Measurements from ENCODE around the gene PCDHB7. TPM values are rescaled to one million over a fixed set of nuclear protein-coding genes. Genes with fewer than 3 reads are reported as not detected.
"Not testable (repeated sequence)": the region's sequence is repeated elsewhere in the genome, so short reads cannot be mapped to it uniquely, and the experiment has no call there.

The PCDHB7 gene
- total RNA-seq, 1 experiment from 2014 or later: 0.17 TPM

DNA sequence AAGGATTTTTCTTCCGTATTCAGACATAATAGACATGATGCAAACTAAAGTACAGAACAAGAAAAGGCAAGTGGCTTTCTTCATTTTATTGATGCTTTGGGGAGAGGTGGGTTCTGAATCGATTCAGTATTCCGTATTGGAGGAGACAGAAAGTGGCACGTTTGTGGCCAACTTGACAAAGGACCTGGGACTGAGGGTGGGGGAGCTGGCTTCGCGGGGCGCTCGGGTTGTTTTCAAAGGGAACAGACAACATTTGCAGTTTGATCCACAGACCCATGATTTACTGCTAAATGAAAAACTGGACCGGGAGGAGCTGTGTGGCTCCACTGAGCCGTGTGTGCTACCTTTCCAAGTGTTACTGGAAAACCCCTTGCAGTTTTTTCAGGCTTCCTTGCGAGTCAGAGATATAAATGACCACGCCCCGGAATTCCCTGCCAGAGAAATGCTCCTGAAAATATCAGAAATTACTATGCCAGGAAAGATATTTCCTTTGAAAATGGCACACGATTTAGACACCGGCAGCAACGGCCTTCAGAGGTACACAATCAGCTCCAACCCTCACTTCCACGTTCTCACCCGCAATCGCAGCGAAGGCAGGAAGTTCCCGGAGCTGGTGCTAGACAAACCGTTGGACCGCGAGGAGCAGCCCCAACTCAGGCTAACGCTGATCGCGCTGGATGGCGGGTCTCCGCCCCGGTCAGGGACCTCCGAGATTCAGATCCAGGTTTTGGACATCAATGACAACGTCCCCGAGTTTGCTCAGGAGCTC is 22.0 kb upstream of the PCDHB7 start:
- no peak for TF ChIP-seq RELA (CRISPR knock-in tag; IDR thresholded peaks at IDR 0.05; ENCODE audit: borderline replicate concordance)
- TF ChIP-seq EMX1 (CRISPR knock-in tag; IDR thresholded peaks at IDR 0.05): no peak
- TF ChIP-seq HMGA2 (CRISPR knock-in tag; IDR thresholded peaks at IDR 0.05): no peak
- TF ChIP-seq MYBL2 (CRISPR knock-in tag; IDR thresholded peaks at IDR 0.05): no peak
- no peak for TF ChIP-seq CBFB (CRISPR knock-in tag; IDR thresholded peaks at IDR 0.05; ENCODE audit: low read depth)
- TF ChIP-seq IRF2 (CRISPR knock-in tag; IDR thresholded peaks at IDR 0.05; ENCODE audit: borderline replicate concordance, low read depth): no peak
- TF ChIP-seq ETV6 (CRISPR knock-in tag; IDR thresholded peaks at IDR 0.05): no peak
- no peak for TF ChIP-seq NR1H2 (CRISPR knock-in tag; IDR thresholded peaks at IDR 0.05)
- no peak for TF ChIP-seq ZNF138 (CRISPR knock-in tag; conservative IDR thresholded peaks at IDR 0.05)
- no peak for TF ChIP-seq GABPB1 (CRISPR knock-in tag; IDR thresholded peaks at IDR 0.05)
- TF ChIP-seq, protein P1, sequence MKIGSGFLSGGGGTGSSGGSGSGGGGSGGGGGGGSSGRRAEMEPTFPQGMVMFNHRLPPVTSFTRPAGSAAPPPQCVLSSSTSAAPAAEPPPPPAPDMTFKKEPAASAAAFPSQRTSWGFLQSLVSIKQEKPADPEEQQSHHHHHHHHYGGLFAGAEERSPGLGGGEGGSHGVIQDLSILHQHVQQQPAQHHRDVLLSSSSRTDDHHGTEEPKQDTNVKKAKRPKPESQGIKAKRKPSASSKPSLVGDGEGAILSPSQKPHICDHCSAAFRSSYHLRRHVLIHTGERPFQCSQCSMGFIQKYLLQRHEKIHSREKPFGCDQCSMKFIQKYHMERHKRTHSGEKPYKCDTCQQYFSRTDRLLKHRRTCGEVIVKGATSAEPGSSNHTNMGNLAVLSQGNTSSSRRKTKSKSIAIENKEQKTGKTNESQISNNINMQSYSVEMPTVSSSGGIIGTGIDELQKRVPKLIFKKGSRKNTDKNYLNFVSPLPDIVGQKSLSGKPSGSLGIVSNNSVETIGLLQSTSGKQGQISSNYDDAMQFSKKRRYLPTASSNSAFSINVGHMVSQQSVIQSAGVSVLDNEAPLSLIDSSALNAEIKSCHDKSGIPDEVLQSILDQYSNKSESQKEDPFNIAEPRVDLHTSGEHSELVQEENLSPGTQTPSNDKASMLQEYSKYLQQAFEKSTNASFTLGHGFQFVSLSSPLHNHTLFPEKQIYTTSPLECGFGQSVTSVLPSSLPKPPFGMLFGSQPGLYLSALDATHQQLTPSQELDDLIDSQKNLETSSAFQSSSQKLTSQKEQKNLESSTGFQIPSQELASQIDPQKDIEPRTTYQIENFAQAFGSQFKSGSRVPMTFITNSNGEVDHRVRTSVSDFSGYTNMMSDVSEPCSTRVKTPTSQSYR (CRISPR knock-in tag; IDR thresholded peaks at IDR 0.05): no peak
- TF ChIP-seq, protein P2, sequence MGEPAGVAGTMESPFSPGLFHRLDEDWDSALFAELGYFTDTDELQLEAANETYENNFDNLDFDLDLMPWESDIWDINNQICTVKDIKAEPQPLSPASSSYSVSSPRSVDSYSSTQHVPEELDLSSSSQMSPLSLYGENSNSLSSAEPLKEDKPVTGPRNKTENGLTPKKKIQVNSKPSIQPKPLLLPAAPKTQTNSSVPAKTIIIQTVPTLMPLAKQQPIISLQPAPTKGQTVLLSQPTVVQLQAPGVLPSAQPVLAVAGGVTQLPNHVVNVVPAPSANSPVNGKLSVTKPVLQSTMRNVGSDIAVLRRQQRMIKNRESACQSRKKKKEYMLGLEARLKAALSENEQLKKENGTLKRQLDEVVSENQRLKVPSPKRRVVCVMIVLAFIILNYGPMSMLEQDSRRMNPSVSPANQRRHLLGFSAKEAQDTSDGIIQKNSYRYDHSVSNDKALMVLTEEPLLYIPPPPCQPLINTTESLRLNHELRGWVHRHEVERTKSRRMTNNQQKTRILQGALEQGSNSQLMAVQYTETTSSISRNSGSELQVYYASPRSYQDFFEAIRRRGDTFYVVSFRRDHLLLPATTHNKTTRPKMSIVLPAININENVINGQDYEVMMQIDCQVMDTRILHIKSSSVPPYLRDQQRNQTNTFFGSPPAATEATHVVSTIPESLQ (CRISPR knock-in tag; IDR thresholded peaks at IDR 0.05): no peak
- TF ChIP-seq, protein P3, sequence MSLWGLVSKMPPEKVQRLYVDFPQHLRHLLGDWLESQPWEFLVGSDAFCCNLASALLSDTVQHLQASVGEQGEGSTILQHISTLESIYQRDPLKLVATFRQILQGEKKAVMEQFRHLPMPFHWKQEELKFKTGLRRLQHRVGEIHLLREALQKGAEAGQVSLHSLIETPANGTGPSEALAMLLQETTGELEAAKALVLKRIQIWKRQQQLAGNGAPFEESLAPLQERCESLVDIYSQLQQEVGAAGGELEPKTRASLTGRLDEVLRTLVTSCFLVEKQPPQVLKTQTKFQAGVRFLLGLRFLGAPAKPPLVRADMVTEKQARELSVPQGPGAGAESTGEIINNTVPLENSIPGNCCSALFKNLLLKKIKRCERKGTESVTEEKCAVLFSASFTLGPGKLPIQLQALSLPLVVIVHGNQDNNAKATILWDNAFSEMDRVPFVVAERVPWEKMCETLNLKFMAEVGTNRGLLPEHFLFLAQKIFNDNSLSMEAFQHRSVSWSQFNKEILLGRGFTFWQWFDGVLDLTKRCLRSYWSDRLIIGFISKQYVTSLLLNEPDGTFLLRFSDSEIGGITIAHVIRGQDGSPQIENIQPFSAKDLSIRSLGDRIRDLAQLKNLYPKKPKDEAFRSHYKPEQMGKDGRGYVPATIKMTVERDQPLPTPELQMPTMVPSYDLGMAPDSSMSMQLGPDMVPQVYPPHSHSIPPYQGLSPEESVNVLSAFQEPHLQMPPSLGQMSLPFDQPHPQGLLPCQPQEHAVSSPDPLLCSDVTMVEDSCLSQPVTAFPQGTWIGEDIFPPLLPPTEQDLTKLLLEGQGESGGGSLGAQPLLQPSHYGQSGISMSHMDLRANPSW (CRISPR knock-in tag; conservative IDR thresholded peaks at IDR 0.05; ENCODE audit: low read depth): no peak
- no peak for TF ChIP-seq ESRRA (CRISPR knock-in tag; IDR thresholded peaks at IDR 0.05; ENCODE audit: borderline replicate concordance)
- ATAC-seq (no peak), DNase-seq (ENCODE audit: low spot score) (no peak)
- ChIA-PET POLR2A (no interaction called here), CTCF (interaction anchor here (0.8 to 1.8 kb wide), 19 partner anchors 9 to 413 kb away, joined by 3 to 22 read pairs (median 5); partner anchors contain the start of genes PCDHA8, PCDHB10, PCDHB11 and PCDHB14)
- Mint-ChIP-seq H3K36me3 (peaks cover 15% of the 10 kb centered on the region), H3K4me1 (no peaks in the 10 kb centered on the region), H3K27ac (no peak overlapping the region), H3K27me3 (ENCODE audit: low read depth) (peaks cover 4% of the 10 kb centered on the region; the same call in 1 of the 2 replicates), H3K4me3 (no peak overlapping the region), H3K9me3 (peaks cover 18% of the 10 kb centered on the region)

DNA sequence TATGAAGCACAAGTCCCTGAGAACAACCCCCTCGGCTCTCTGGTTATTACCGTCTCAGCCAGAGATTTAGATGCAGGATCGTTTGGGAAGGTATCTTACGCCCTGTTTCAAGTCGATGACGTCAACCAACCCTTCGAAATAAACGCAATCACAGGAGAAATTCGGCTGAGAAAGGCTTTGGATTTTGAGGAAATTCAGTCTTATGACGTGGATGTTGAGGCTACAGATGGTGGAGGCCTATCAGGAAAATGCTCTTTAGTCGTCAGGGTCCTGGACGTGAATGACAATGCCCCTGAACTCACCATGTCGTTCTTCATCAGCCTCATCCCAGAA is 21.5 kb upstream of the PCDHB7 start:
- ChIA-PET POLR2A (no interaction called here), CTCF (interaction anchor here (1.5 to 1.8 kb wide), 6 partner anchors 10 to 310 kb away, joined by 3 to 22 read pairs (median 6); partner anchors contain the start of genes PCDHA8, PCDHB4, PCDHB5 and PCDHB9)
- no peak for DNase-seq (ENCODE audit: low spot score)
- Mint-ChIP-seq H3K36me3 (peaks cover 15% of the 10 kb centered on the region), H3K4me1 (0 out of 2 replicates have a peak, but pooled peaks cover 4% of the 10 kb centered on the region), H3K27me3 (ENCODE audit: low read depth) (peaks cover 4% of the 10 kb centered on the region; the same call in 1 of the 2 replicates), H3K4me3 (no peak overlapping the region), H3K27ac (no peak overlapping the region), H3K9me3 (peaks cover 18% of the 10 kb centered on the region)
- TF ChIP-seq NFYB (CRISPR knock-in tag; conservative IDR thresholded peaks at IDR 0.05; ENCODE audit: low read depth): no peak
- no peak for TF ChIP-seq FOXK1 (CRISPR knock-in tag; IDR thresholded peaks at IDR 0.05)
- no peak for TF ChIP-seq TP53 (CRISPR knock-in tag; IDR thresholded peaks at IDR 0.05)
- no peak for ATAC-seq

DNA sequence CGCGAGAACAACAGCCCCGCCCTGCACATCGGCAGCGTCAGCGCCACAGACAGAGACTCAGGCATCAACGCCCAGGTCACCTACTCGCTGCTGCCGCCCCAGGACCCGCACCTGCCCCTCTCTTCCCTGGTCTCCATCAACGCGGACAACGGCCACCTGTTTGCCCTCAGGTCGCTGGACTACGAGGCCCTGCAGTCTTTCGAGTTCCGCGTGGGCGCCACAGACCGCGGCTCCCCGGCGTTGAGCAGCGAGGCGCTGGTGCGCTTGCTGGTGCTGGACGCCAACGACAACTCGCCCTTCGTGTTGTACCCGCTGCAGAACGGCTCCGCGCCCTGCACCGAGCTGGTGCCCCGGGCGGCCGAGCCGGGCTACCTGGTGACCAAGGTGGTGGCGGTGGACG is 20.8 kb upstream of the PCDHB7 start:
- CTCF ChIA-PET: interaction anchor here (1.1 kb wide), 1 partner anchor 16 kb away, joined by 5 read pairs; the partner anchor contains the start of gene PCDHB5
- not testable (repeated sequence) for H3K27me3 Mint-ChIP-seq (ENCODE audit: low read depth)
- H3K36me3 Mint-ChIP-seq: peaks cover 16% of the 10 kb centered on the region

DNA sequence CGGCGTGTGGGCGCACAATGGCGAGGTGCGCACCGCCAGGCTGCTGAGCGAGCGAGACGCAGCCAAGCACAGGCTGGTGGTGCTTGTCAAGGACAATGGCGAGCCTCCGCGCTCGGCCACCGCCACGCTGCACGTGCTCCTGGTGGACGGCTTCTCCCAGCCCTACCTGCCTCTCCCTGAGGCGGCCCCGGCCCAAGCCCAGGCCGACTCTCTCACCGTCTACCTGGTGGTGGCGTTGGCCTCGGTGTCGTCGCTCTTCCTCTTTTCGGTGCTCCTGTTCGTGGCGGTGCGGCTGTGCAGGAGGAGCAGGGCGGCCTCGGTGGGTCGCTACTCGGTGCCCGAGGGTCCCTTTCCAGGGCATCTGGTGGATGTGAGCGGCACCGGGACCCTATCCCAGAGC is 20.3 kb upstream of the PCDHB7 start:
- not testable (repeated sequence) for ATAC-seq, H3K27ac Mint-ChIP-seq
- CTCF ChIA-PET: interaction anchor here (0.9 to 1.1 kb wide), 3 partner anchors 17 to 41 kb away, joined by 3 to 5 read pairs (median 3); partner anchors contain the start of gene PCDHB5

More for the DNA sequence above, 20.8 kb upstream of the PCDHB7 start:
- H3K27ac Mint-ChIP-seq; H3K4me3 Mint-ChIP-seq; DNase-seq (ENCODE audit: low spot score); POLR2A ChIA-PET; ATAC-seq; H3K4me1 Mint-ChIP-seq: not testable (repeated sequence)
- peaks cover 19% of the 10 kb centered on the region for H3K9me3 Mint-ChIP-seq

More for the DNA sequence above, 20.3 kb upstream of the PCDHB7 start:
- H3K36me3 Mint-ChIP-seq: peaks cover 21% of the 10 kb centered on the region
- H3K4me3 Mint-ChIP-seq; H3K4me1 Mint-ChIP-seq; DNase-seq (ENCODE audit: low spot score); H3K27me3 Mint-ChIP-seq (ENCODE audit: low read depth); POLR2A ChIA-PET: not testable (repeated sequence)
- peaks cover 24% of the 10 kb centered on the region for H3K9me3 Mint-ChIP-seq
